Ascending aorta (tissue), 2 donors: ENCODE data around the gene BEST2. TPM values are rescaled to one million over a fixed set of nuclear protein-coding genes. Genes with fewer than 3 reads are reported as not detected.
A peak's percentile ranks its signal among the peaks of the same experiment; 100 is the strongest.

Experiments
- DNase-seq, 2 donors: peaks; one replicate each; pipeline ENCODE4 v3.0.0-alpha.2; 2019; ENCODE audit warnings: low spot score in 2 of 2
- H3K27ac ChIP-seq, 2 donors: fragments of 200-600 bp; sonication (generic); one replicate each; pipeline ENCODE4 v1.5.1; 2016 to 2017; ENCODE audit warnings: mild to moderate bottlenecking in 1 of 2
- H3K27me3 ChIP-seq: fragments of 200-600 bp; sonication (generic); one replicate; pipeline ENCODE4 v1.5.1; 2017
- H3K36me3 ChIP-seq, 2 donors: fragments of 200-600 bp; sonication (generic); one replicate each; pipeline ENCODE4 v1.5.1; 2016
- H3K4me1 ChIP-seq, 2 donors: fragments of 200-600 bp; sonication (generic); one replicate each; pipeline ENCODE4 v1.5.1; 2016 to 2017; ENCODE audit warnings: mild to moderate bottlenecking in 1 of 2
- H3K4me3 ChIP-seq, 2 donors: fragments of 200-600 bp; sonication (generic); one replicate each; pipeline ENCODE4 v1.5.1; 2016 to 2017; ENCODE audit warnings: mild to moderate bottlenecking in 1 of 2
- H3K9me3 ChIP-seq, 2 donors: fragments of 200-600 bp; sonication (generic); one replicate each; pipeline ENCODE4 v1.5.1; 2016
- intact Hi-C: fragments of 100-400 bp; cut with DNase I; formaldehyde crosslinking; loops from one replicate; pipeline ENCODE4 v1.15.1; 2023
- total RNA-seq: library from RNA; depleted of rRNA; stranded (reverse); fragments of >200 nt; gene quantifications from one replicate; pipeline ENCODE4 v1.1.0, GENCODE V29; 2016
- TF ChIP-seq, protein P1 (sequence below), 3 experiments: fragments of 200-600 bp in 2 of 3; fragments of 450-650 bp in 1 of 3; sonication (generic) in 2 of 3; IDR thresholded peaks; one replicate each; pipeline ENCODE4 v1.5.1; 2016 to 2019; ENCODE audit warnings: antibody characterized with exemption in 3 of 3, mild to moderate bottlenecking in 1 of 3, moderate library complexity in 1 of 3

The BEST2 gene
- total RNA-seq, 1 donor from 2014 or later: not detected

DNA sequence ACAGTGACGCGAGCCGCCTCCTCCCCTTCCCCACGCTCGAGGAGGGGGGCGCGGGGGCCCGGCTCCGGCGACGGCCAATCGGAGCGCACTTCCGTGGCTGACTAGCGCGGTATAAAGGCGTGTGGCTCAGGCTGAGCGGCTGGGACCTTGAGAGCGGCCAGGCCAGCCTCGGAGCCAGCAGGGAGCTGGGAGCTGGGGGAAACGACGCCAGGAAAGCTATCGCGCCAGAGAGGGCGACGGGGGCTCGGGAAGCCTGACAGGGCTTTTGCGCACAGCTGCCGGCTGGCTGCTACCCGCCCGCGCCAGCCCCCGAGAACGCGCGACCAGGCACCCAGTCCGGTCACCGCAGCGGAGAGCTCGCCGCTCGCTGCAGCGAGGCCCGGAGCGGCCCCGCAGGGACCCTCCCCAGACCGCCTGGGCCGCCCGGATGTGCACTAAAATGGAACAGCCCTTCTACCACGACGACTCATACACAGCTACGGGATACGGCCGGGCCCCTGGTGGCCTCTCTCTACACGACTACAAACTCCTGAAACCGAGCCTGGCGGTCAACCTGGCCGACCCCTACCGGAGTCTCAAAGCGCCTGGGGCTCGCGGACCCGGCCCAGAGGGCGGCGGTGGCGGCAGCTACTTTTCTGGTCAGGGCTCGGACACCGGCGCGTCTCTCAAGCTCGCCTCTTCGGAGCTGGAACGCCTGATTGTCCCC is 39.9 kb downstream of the BEST2 start, which contains the start of gene JUNB:
Gene JUNB, plus strand, starts transcription at position 142 of the 706 bp plus-strand sequence. Its CDS starts 286 bp downstream, at position 428.
- TF ChIP-seq, protein P1, sequence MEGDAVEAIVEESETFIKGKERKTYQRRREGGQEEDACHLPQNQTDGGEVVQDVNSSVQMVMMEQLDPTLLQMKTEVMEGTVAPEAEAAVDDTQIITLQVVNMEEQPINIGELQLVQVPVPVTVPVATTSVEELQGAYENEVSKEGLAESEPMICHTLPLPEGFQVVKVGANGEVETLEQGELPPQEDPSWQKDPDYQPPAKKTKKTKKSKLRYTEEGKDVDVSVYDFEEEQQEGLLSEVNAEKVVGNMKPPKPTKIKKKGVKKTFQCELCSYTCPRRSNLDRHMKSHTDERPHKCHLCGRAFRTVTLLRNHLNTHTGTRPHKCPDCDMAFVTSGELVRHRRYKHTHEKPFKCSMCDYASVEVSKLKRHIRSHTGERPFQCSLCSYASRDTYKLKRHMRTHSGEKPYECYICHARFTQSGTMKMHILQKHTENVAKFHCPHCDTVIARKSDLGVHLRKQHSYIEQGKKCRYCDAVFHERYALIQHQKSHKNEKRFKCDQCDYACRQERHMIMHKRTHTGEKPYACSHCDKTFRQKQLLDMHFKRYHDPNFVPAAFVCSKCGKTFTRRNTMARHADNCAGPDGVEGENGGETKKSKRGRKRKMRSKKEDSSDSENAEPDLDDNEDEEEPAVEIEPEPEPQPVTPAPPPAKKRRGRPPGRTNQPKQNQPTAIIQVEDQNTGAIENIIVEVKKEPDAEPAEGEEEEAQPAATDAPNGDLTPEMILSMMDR (IDR thresholded peaks at IDR 0.05): no peak
- H3K27me3 ChIP-seq: no peaks in the 10 kb centered on the region
- H3K4me3 ChIP-seq: peak within 1 kb of the TSS; percentile 83 to 90
- peaks cover 23 to 34% of the 10 kb centered on the region in 2 donors for H3K4me1 ChIP-seq
- peak; percentile 91 to 99 for DNase-seq
- peaks cover 5 to 6% of the 10 kb centered on the region in 2 donors for H3K36me3 ChIP-seq
- intact Hi-C loops: loop anchor here (1.0 to 10.0 kb wide), 5 partner anchors 12 to 1213 kb away; partner anchors contain the start of genes RAD23A and RFX1
- no peaks in the 10 kb centered on the region for H3K9me3 ChIP-seq
- H3K27ac ChIP-seq: peak within 1 kb of the TSS; percentile 95 to 96

DNA sequence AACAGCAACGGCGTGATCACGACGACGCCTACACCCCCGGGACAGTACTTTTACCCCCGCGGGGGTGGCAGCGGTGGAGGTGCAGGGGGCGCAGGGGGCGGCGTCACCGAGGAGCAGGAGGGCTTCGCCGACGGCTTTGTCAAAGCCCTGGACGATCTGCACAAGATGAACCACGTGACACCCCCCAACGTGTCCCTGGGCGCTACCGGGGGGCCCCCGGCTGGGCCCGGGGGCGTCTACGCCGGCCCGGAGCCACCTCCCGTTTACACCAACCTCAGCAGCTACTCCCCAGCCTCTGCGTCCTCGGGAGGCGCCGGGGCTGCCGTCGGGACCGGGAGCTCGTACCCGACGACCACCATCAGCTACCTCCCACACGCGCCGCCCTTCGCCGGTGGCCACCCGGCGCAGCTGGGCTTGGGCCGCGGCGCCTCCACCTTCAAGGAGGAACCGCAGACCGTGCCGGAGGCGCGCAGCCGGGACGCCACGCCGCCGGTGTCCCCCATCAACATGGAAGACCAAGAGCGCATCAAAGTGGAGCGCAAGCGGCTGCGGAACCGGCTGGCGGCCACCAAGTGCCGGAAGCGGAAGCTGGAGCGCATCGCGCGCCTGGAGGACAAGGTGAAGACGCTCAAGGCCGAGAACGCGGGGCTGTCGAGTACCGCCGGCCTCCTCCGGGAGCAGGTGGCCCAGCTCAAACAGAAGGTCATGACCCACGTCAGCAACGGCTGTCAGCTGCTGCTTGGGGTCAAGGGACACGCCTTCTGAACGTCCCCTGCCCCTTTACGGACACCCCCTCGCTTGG is 40.7 kb downstream of the BEST2 start:
- peaks cover 21 to 27% of the 10 kb centered on the region in 2 donors for H3K4me1 ChIP-seq

DNA sequence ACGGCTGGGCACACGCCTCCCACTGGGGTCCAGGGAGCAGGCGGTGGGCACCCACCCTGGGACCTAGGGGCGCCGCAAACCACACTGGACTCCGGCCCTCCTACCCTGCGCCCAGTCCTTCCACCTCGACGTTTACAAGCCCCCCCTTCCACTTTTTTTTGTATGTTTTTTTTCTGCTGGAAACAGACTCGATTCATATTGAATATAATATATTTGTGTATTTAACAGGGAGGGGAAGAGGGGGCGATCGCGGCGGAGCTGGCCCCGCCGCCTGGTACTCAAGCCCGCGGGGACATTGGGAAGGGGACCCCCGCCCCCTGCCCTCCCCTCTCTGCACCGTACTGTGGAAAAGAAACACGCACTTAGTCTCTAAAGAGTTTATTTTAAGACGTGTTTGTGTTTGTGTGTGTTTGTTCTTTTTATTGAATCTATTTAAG is 41.3 kb downstream of the BEST2 start:
- Histone ChIP-seq H3K9me3 (no peaks in the 10 kb centered on the region), H3K27ac (peak overlapping the region; percentile 95 to 96), H3K27me3 (no peaks in the 10 kb centered on the region), H3K4me3 (peak overlapping the region; percentile 83 to 90), H3K36me3 (peaks cover 5 to 6% of the 10 kb centered on the region in 2 donors), H3K4me1 (peaks cover 17 to 21% of the 10 kb centered on the region in 2 donors)
- intact Hi-C loops: loop anchor here (5.0 to 10.0 kb wide), 3 partner anchors 154 to 1212 kb away; partner anchors contain the start of genes RAD23A and RFX1
- peak in 1 of 2 donors; percentile 68 for DNase-seq
- TF ChIP-seq, protein P1 (IDR thresholded peaks at IDR 0.05): no peak

More for the DNA sequence above, 40.7 kb downstream of the BEST2 start:
- Histone ChIP-seq H3K4me3 (peak overlapping the region; percentile 83 to 90), H3K36me3 (peaks cover 5 to 6% of the 10 kb centered on the region in 2 donors), H3K9me3 (no peaks in the 10 kb centered on the region), H3K27ac (peak overlapping the region; percentile 95 to 96), H3K27me3 (no peaks in the 10 kb centered on the region)
- intact Hi-C loops: loop anchor here (5.0 to 10.0 kb wide), 3 partner anchors 155 to 1213 kb away; partner anchors contain the start of genes RAD23A and RFX1
- TF ChIP-seq, protein P1 (IDR thresholded peaks at IDR 0.05): no peak
- DNase-seq: peak in 1 of 2 donors; percentile 79

DNA sequence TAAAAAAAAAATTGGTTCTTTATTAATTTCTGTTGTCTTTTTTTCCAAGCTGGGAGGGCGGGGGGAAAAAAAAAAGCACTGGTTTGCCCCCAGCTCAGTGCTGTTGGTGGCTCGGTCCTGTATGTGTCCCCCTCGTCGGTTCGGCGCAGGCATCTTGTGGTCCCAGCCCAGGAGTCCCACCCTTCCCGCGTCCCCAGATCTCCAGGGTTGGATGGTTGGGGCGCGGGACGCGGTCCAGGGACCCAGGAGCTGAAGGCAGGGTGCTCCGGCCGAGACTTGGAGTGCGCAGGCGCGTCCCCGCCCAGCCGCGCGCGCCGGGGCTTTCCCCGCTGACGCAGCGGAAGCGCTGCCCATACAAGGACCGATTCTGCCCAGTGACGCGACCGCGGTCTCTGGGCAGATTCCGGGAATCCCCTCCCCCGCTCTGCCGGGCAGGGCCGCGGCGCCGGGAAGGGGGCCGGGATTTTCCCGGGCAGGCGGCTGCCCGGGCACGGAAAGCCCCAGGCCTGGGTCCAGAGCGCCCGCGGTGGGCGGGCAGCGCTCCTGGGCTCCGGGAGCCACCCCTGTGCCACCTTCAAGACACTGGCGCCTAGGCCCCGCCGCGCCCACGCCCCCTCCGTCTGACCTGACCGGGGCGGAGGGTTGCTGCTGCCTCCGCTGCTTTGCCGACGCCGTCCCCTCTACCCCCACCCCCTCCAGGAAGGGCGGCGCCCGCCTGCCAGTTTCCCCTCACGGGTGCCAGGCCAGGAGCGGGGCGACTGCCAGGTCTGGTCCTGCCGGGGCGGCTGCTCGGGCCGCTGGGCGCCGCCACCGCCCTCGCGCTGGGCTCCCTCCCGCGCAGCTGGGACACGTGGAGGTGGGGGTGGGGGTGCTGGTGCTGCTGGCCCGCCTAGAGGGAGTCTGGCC is 42.0 kb downstream of the BEST2 start:
- intact Hi-C loops: loop anchor here (5.0 to 10.0 kb wide), 3 partner anchors 154 to 1211 kb away; partner anchors contain the start of genes RAD23A and RFX1
- Histone ChIP-seq H3K4me1 (peaks cover 12 to 14% of the 10 kb centered on the region in 2 donors), H3K36me3 (peaks cover 5 to 6% of the 10 kb centered on the region in 2 donors), H3K27ac (peak overlapping the region; percentile 95 to 96), H3K9me3 (no peaks in the 10 kb centered on the region), H3K4me3 (peak overlapping the region; percentile 83 to 90), H3K27me3 (no peaks in the 10 kb centered on the region)
- DNase-seq: peak; percentile 80 to 95
- TF ChIP-seq, protein P1 (IDR thresholded peaks at IDR 0.05): no peak
